T-helper 2 cell treated with Interferon-gamma antibody and Interleukin-4, amounts not matched to agents 100 ng/mL and 5 ng/mL, for 36 hours (primary cell): ENCODE data around the gene ZNF296. TPM values are rescaled to one million over a fixed set of nuclear protein-coding genes. Genes with fewer than 3 reads are reported as not detected.

Experiments
- intact Hi-C: fragments of 100-400 bp; cut with micrococcal nuclease; formaldehyde crosslinking; loops from one replicate; pipeline ENCODE4 v1.15.1; 2023
- total RNA-seq: library from RNA; stranded (reverse); gene quantifications from 2 replicates; pipeline ENCODE4 v1.2.3, GENCODE V29; 2022

Gene ZNF296
- total RNA-seq, 1 donor from 2014 or later: 4.1 TPM

DNA sequence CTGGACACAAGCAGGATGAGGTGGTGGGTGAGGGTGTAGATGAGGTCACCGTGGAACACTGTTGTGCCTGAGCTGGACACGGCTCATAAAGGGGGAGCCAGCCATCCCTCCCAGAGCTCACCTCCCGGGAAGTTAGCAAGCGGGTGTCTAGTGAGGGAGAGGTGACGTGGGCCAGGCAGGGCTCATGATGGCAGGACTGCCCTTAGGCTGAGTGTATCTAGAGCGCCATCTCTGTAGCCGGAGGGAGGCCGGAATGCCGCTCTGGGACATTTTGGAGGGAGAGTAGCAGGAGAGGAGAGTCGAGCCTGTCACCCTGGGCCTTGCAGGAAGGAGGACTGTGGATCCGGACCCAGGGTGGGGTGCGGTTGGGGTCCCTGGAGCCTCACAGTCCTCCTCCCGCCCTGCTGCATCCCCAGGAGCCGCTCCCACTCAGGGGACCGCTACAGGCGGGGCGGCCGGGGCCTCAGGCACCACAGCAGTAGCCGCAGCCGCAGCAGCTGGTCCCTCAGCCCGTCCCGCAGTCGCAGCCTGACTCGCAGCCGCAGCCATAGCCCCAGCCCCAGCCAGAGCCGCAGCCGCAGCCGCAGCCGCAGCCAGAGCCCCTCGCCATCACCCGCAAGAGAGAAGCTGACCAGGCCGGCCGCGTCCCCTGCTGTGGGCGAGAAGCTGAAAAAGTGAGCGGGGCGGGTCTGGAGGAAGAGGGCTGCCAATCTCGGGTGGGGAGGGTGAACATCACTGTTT, 9.2 kb downstream of the ZNF296 start:
- intact Hi-C loops: no loop called here

DNA sequence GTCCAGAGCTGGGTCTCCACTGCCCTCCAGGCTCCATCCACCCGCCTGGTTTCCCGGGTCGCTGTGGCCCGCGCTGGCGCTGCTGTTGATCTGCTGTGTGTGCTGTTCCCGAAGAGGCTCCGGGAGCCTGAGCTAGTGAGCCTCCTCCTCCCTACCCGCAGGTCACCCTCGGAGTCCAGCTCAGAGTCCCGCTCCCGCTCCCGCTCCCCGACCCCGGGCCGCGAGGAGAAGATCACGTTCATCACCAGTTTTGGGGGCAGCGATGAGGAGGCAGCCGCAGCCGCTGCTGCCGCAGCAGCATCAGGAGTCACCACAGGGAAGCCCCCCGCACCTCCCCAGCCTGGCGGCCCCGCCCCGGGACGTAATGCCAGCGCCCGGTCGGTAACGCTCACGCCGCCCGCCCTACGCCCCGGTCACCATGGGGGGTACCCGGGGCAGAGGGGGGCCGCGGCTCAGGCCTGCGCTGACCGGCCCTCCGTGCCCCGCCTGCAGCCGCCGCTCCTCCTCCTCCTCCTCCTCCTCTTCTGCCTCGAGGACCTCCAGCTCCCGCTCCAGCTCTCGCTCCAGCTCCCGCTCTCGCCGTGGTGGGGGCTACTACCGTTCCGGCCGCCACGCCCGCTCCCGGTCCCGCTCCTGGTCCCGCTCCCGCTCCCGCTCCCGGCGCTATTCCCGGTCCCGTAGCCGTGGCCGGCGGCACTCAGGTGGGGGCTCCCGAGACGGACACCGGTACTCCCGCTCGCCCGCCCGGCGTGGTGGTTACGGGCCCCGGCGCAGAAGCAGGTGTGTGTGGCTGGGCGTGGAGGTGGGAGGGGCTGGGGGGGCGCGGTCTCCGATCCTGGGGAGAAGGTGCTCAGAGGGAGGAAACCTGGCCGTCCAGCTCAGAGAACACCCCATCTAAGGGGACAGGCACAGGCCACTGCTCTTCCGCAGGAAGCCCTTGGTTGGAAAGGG, 12.2 kb downstream of the ZNF296 start:
- intact Hi-C loops: no loop called here

DNA sequence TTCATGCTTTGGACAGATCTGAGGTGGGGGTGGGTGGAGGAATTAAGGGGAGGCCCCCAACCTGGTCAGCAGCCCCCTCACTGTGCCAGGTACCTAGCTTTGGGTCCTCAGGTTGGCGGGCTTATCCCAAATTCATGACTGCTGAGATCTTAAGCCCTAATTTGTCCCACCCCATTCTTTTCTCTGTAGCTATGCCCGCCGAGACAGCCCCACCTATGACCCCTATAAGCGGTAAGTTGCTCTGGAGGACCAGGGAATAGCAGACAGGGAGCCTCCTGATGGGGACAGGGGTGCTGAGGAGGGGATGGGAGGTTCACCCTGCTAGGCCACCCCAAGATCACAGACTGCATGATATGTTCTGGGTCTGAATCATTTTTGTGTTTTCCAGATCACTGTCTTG, 14.3 kb downstream of the ZNF296 start:
- intact Hi-C loops: no loop called here

DNA sequence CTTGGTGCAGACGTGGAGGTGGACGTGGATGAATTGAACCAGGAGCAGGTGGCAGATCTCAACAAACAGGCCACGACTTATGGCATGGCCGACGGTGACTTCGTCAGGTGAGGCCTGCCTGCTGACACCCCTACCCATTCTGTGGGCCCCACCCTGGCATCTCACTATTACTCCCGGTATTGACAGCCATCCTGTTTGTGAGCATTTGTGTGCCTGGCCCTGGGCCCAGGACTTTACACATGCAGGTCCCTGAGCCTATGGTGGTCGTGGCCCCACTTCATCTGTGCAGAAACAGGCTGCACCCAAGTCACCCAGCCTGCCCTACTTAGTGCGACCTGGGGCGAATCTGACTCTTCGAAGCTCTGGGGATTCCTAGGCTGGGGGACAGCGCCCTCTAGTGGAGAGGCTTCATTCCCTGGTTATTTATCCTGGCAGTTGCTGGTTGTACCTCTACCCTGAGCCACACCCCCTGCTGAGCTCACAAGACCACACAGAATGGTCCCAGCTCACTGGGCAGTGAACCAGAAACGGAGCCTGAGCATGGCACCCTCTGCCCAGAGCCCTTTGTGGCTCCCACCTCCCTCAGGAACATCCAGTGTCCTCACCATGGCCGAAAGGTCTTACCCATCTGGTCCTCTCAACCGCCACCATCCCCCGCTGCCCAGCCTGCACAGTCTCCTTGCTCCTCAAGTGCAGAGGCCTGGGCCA, 16.9 kb downstream of the ZNF296 start:
- intact Hi-C loops: loop anchor here (1.0 kb wide), 1 partner anchor 70 kb away; no protein-coding TSS in a partner anchor

DNA sequence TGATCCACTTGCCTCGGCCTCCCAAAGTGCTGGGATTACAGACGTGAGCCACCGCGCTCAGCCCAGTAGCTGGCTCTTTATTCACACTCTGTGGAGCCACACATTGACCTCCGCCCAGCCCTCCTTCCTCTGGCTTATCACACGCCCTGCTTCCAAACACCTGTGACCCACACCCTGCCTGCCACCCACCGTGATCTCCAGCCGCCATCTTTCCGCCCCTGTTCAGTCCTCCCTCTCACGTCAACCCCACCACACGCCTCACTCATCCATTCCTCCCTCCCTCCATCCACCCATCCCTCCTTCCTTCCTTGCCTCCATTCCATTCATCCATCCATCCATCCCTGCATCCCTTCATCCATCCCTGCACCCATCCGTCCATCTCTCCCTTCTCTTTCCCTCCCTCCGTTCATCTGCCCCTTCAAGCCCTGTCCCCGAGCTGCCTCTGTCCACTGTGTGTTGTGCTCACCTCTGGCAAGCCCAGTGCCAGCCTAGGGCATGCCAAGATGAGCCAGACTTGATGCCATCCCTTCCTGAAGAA, 17.6 kb downstream of the ZNF296 start:
- intact Hi-C loops: loop anchor here (1.0 kb wide), 1 partner anchor 69 kb away; no protein-coding TSS in a partner anchor

DNA sequence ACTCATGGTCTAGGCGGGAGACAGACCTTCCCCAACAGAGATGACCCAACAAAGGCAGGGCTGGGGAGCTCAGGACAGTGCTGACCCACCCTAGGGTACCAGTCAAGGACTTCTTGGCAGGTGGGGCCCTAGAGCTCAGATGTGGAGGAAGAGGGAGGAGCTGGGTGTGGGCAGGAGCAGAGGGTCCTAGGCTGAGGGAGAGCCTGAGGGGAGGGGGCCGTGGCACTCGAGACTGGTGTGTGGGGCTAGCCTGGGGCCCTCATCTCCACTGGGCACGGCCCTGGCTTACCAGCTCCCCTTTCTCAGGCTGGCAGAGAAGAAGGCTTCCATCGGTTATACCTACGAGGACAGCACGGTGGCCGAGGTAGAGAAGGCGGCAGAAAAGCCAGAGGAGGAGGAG, 18.8 kb downstream of the ZNF296 start:
- intact Hi-C loops: no loop called here

DNA sequence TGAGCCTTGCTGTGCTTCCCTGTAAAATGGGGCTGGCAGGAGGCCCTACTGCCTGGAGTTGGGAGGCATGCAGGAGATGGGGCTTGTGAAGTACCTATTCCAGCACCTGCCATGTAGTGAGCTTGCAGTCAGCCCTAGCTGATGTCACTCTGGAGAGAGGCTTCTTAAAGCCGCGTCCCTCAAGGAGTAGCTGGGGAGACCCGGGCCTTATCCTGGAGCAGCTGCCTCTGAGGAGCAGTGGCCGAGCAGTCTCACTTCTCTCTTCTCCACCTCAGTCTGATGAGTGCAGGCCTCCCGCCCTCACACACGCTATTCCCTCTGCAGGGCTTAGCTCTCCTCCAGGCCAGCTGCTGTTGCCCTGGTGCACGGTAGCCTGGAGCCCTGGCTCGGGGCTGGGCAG, 19.4 kb downstream of the ZNF296 start:
- intact Hi-C loops: no loop called here

DNA sequence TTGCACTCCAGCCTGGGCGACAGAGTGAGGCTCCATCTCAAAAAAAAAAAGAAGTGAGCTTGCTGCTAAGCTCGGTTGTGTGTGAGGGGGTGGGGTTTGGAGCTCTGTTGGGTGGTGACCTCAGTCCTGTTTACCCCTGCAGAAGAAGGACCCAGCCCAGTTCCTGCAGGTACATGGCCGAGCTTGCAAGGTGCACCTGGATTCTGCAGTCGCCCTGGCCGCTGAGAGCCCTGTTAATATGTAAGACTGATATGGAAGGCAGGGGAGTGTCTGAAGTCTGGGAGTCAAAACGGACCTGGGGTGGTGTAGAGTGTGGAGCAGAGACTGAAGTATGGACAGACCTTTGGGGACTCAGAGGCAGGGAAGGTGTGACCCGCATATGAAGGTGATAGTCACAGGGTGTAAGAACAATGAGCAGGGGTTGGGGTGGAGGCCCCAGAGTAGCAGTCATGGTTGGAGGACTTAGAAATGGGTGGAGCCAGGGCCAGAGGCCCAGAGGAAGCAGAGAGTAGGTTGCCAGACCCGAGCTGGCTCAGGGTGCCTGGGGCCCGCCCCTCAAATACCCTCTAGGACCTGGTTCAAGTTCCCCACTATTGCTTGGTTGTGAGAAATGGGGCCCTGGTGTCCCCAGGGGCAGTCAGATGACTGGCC, 24.2 kb downstream of the ZNF296 start:
- intact Hi-C loops: no loop called here

DNA sequence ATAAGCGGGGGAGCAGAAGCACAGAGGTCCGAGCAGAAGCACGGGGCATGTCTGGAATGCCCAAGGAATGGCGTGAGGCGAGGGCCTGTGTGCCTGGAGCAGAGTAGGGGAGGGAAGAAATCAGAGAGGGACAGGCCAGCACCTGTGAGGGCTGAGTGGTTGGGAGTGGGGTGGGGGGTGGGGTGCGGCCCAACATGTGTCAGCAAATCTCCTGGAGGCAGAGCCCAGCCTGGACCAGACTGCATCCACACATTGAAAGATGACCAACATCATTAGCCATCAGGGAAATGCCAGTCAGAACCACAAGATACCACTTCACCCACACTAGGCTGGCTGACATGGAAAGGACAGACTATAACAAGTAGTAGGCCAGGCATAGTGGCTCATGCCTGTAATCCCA, 26.2 kb downstream of the ZNF296 start:
- intact Hi-C loops: no loop called here

DNA sequence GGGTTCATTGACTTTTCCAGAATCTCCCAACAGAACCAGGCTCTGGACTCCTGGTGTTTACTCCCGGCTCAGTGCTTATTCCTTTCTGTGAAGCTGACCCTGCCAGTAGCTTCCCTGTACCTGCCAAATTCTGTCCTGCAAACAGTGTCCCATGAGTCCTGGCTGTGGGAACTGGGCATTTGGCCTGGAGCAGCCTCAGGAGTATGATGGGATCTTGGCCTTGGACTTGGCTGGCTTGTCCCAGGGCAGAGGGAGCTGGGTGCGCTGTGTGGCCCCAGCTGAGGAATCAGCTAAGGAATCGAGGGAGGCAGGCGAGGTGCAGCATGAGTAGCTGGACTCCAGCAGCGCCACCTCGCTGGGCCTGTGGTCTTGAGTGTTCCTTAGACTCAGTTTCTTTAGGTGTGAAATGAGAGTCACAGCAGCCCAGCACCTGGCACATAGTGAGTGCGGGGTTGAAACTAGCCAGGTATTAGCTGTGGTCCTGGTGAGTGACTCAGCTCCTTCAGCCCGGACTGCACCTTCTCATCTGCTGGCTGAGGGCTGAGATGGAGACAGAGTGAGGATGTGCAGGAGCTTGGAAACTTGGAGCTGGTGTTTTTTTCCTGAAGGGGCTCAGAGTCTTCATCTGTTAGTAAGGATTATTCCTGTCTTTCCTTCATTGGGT, 27.1 kb downstream of the ZNF296 start:
- intact Hi-C loops: no loop called here

DNA sequence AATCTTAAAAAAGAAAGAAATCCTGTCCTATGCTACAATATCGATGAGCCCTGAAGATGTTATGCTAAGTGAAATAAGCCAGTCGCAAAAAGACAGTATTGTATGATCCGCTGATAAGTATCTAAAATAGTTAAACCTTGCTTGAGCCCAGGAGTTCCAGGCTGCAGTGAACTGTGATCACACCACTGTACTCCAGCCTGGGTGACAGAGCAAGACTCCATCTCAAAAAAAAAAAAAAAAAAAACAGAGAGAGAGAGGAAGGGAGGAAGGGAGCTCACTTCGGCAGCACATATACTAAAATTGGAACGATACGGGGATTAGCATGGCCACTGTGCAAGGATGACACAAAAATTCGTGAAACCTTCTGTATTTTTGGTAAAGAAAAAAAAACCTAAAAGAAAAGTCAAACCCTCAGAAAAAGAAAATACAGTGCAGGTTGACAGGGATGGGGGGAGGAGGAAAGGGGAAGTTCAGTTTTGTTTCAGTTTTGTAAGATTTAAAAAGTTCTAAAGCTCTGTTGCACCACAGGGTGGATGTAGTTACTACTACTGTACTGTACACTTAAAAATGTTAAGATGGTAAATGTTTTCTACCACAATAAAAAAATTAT, 29.0 kb downstream of the ZNF296 start:
- intact Hi-C loops: no loop called here

DNA sequence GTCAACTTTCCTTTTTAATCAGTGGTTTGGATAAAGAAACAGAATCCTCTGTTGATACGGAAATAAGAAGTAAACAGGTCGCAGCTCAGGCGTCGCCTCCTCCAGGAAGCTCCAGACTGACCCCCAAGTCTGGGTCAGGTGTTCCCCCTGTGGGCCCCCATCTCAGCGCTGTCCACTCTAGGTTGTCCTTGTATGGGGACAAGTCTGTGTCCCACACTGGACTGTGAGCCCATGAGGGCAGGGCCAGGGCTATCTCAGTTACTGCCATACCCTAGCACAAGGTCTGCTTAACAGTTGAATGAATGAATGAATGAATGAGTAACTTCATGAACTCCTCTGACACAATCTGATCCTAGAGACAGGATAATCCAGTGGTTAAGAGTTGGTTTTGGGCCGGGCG, 29.9 kb downstream of the ZNF296 start:
- intact Hi-C loops: no loop called here

DNA sequence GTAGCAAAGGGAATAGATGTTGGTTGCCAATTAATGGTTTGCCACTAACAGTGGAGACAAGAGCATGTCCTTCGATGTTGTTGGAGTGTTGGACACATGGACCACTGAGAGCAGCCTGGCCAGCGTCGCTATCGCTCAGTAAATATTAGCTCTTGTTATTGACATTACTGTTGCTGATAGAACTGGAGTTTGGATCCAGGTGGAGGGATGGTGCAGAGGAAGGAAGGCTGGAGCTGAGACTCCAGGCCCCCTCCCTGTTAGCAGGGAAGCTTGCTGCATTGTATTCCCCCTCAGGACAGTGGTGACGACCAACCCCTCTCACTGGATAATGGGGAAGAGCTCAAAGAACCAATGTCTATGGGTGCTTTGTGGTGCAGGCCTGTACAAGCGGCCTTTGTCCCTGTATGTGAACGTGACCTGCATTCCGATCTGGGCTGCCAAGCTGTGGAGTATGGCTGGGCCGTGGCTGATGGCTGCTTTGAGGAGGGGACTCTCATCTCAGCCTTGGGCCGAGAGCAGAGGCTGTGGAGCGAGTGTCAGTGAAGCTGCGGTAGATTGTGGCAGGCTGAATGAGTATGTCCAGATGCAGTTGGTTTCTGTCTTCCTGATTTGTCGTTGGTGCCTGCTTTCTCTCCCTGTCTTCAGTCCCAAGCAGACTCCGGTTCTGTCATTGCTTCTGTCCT, 30.5 kb downstream of the ZNF296 start:
- intact Hi-C loops: no loop called here

DNA sequence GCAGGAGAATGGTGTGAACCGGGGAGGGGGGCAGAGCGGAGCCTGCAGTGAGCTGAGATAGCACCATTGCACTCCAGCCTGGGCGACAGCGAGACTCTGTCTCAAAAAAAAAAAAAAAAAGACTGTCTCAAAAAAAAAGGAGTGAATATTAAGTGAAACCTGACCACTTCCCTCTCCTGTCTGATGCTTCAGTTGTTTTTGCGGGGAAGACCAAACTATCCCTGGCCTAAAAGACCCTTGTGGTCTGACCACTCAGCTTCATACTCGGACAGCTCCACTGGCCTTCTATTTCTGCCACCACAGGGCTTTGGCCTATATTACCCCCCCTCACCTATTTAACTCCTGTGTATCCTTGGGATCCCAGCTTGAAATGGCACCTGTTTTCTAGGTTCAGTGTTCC, 35.2 kb downstream of the ZNF296 start:
- intact Hi-C loops: no loop called here

DNA sequence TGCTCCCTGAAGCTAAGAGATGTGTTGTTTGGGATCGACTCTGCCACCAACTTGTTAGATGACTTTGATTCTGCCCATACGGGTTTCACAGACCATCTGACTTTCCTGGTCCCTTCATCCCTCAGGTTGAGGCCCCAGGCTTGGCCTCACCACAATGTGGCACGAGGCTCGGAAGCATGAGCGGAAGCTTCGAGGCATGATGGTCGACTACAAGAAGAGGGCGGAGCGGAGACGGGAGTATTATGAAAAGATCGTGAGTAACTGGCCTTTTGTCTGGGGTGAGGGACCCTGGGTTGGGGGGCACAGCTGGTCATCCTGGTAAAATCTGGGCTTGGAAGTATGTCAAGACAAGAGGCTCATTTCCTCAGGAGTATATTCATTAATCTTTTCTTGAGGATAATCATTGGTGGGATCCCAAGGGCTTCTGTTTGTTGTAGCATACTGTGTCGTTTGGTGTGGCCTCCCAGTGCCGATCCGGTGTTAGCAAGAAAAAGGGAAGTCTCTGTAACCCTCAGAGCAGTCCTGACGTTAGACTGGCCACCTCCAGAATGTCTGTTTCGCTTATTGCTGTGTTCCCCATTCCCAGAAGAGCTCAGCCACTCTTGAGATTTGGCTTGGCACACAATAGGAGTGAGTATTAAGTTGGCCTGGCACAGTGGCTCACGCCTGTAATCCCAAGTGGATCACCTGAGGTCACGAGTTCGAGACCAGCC, 36.1 kb downstream of the ZNF296 start:
- intact Hi-C loops: no loop called here

DNA sequence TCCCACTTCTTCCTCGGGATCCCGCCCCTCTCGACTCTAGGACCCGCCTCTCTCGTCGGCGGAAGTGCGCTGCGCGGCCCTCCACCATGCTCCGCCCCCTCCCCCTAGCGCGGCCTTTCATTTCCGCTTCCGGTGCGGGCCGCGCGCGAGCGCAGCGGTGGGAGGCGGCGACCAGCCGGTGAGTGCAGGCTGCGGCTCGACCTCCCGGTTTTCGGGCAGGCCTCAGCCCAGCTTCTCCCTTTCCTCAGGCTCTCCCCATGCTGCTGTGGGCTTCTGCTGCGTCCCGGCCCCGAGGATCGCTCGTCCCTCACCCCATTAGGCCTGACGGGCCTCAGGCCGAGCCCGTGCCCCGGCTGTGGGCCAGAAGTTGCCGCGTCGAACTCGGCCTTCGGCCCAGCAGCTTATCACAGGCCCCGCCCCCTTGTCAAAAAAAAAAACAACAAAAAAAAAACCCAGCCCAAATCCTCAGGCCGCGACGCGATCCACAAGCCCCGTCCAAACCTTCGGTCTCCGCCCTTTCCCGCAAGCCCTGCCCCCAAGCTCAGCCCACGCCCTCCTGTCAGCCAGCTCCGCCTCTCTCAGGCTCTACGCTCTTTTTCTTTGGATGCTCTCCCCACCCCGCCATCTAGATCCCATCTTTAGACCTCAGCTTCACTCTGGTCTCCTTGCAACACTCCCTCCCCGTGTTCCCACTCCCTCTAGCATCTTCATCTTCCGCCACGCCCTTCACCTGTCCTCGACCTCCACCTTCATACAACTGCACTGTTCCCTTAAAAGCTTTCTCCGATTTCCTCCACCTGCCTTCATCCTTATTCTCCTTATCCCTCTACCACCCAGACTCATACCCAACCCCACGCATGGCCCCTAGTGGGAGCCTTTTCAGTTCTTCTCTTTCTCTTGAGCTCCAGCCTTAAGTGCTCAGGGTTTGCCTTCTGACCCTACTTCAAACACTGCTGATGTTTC, 37.1 kb downstream of the ZNF296 start, which contains the start of gene CLASRP:
TSS of gene CLASRP (plus strand) at position 115 of the 963 bp plus-strand sequence. CDS start 1,168 bp downstream, outside the sequence.
- intact Hi-C loops: loop anchor here (1.0 to 2.0 kb wide), 4 partner anchors 37 to 149 kb away; partner anchors contain the start of genes CLPTM1 and ZNF296
